ENCODE data around the gene ADGRG6. TPM values are rescaled to one million over a fixed set of nuclear protein-coding genes. Genes with fewer than 3 reads are reported as not detected.
"Not testable (repeated sequence)": the region's sequence is repeated elsewhere in the genome, so short reads cannot be mapped to it uniquely, and the experiment has no call there.

The ADGRG6 gene
- total RNA-seq, 1 experiment from 2014 or later: 2.5 TPM

DNA sequence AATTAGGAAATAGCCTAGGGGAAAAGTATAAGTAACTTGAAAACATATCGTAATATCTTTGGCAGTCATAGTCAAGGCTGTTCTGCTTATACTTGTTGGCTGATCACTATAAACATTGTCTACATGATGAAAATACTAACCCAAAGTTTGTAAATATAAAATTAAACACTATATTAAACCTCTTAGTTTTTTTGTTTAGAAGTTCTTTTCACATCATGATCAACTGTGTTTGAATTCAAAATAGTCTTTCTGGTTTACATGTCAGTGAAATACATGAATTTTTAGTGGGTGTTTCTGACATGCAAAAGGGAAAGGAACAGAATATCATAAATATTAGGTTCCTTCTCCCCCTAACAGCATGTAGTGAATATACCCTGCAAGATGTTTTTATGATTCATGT is 43.5 kb downstream of the ADGRG6 start:
- no peak overlapping the region for H2AK5ac ChIP-seq (ENCODE audit: insufficient read length, low read length)
- H3K27ac ChIP-seq (ENCODE audit: insufficient read length, low read depth, low read length): no peak overlapping the region
- TF ChIP-seq, protein P1, sequence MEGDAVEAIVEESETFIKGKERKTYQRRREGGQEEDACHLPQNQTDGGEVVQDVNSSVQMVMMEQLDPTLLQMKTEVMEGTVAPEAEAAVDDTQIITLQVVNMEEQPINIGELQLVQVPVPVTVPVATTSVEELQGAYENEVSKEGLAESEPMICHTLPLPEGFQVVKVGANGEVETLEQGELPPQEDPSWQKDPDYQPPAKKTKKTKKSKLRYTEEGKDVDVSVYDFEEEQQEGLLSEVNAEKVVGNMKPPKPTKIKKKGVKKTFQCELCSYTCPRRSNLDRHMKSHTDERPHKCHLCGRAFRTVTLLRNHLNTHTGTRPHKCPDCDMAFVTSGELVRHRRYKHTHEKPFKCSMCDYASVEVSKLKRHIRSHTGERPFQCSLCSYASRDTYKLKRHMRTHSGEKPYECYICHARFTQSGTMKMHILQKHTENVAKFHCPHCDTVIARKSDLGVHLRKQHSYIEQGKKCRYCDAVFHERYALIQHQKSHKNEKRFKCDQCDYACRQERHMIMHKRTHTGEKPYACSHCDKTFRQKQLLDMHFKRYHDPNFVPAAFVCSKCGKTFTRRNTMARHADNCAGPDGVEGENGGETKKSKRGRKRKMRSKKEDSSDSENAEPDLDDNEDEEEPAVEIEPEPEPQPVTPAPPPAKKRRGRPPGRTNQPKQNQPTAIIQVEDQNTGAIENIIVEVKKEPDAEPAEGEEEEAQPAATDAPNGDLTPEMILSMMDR (conservative IDR thresholded peaks at IDR 0.05): no peak
- no peak overlapping the region for H3T11ph ChIP-seq (ENCODE audit: low read length)
- H4K20me1 ChIP-seq (ENCODE audit: control insufficient read depth, insufficient read depth, insufficient read length): no peaks in the 10 kb centered on the region
- no peak overlapping the region for H3K18ac ChIP-seq (ENCODE audit: insufficient read length, low read depth, low read length)
- no peak overlapping the region for H3K4ac ChIP-seq (ENCODE audit: low read depth, low read length)
- no peaks in the 10 kb centered on the region for H3K27me3 ChIP-seq (ENCODE audit: insufficient read depth, low read length)
- Mint-ChIP-seq H3K27ac (no peak overlapping the region), H3K36me3 (ENCODE audit: insufficient read depth in 1 of 3, low read depth in 3 of 3) (no peaks in the 10 kb centered on the region), H3K9me3 (no peaks in the 10 kb centered on the region), H3K27me3 (ENCODE audit: low read depth) (no peaks in the 10 kb centered on the region), H3K4me1 (0 out of 4 replicates have a peak, but pooled peaks cover 0 to under 1% of the 10 kb centered on the region in 2 experiments), H3K4me3 (no peak overlapping the region)
- no peaks in the 10 kb centered on the region; the same call in 1 of the 2 replicates for H3K4me1 ChIP-seq (ENCODE audit: insufficient read depth, low read length)
- no peak overlapping the region for H2BK5ac ChIP-seq (ENCODE audit: insufficient read length, low read length)
- H2BK20ac ChIP-seq (ENCODE audit: low read depth, low read length, poor library complexity, severe bottlenecking): no peak overlapping the region
- H3K23me2 ChIP-seq (ENCODE audit: insufficient read length, low read depth, low read length, poor library complexity, severe bottlenecking): no peaks in the 10 kb centered on the region
- no peak overlapping the region for H3K9ac ChIP-seq (ENCODE audit: extremely low read depth, insufficient read length, low read length)
- H3K23ac ChIP-seq (ENCODE audit: insufficient read length, low read depth, low read length): no peak overlapping the region
- no peak overlapping the region for H3K4me2 ChIP-seq (ENCODE audit: insufficient read depth, insufficient read length, low read length)
- no peak overlapping the region for H2BK15ac ChIP-seq (ENCODE audit: low read depth, low read length)
- no peak for DNase-seq
- no peak overlapping the region for H2AFZ ChIP-seq (ENCODE audit: low read length)
- no peak overlapping the region for H3K56ac ChIP-seq (ENCODE audit: insufficient read length, low read depth, low read length)
- no peaks in the 10 kb centered on the region for H3K79me1 ChIP-seq (ENCODE audit: insufficient read depth, low read depth, low read length, poor library complexity, severe bottlenecking)
- H3K79me2 ChIP-seq (ENCODE audit: insufficient read depth, low read length): no peaks in the 10 kb centered on the region
- H4K91ac ChIP-seq (ENCODE audit: insufficient read length, low read depth, low read length): no peak overlapping the region
- H2BK12ac ChIP-seq (ENCODE audit: insufficient read length, low read depth, low read length): no peak overlapping the region
- no peak overlapping the region for H3K14ac ChIP-seq (ENCODE audit: insufficient read depth, low read length)
- WGBS (ENCODE audit: extremely low coverage, insufficient read length, low lambda C conversion rate): no CpG with 5 or more reads among the region's 1 CpG
- H2BK120ac ChIP-seq (ENCODE audit: low read depth, low read length, poor library complexity, severe bottlenecking): no peak overlapping the region
- H4K5ac ChIP-seq (ENCODE audit: insufficient read length, low read depth, low read length): no peak overlapping the region
- no peak overlapping the region for H4K8ac ChIP-seq (replicated peaks; ENCODE audit: insufficient read length, low read depth, low read length)
- no peaks in the 10 kb centered on the region for H3K9me3 ChIP-seq (ENCODE audit: control insufficient read depth, low read depth, low read length)

DNA sequence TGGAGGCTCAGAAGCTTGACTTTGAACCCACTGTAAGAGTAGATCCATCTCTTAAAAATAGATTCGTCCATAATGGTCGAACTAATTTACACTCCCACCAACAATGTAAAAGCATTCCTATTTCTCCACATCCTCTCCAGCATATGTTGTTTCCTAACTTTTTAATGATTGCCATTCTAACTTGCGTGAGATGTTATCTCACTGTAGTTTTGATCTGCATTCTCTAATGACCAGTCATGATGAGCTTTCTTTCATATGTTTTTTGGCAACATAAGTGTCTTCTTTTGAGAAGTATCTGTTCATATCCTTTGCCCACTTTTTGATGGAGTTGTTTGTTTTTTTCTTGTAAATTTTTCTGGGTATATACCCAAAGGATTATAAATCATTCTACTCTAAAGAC is 44.4 kb downstream of the ADGRG6 start:
- H3K79me1 ChIP-seq (ENCODE audit: insufficient read depth, low read depth, low read length, poor library complexity, severe bottlenecking); H3K23me2 ChIP-seq (ENCODE audit: insufficient read length, low read depth, low read length, poor library complexity, severe bottlenecking); H3K36me3 Mint-ChIP-seq (ENCODE audit: insufficient read depth in 1 of 3, low read depth in 3 of 3); H3K9ac ChIP-seq (ENCODE audit: extremely low read depth, insufficient read length, low read length); H4K91ac ChIP-seq (ENCODE audit: insufficient read length, low read depth, low read length); H2AFZ ChIP-seq (ENCODE audit: low read length); H3K18ac ChIP-seq (ENCODE audit: insufficient read length, low read depth, low read length); H3K23ac ChIP-seq (ENCODE audit: insufficient read length, low read depth, low read length); H2BK20ac ChIP-seq (ENCODE audit: low read depth, low read length, poor library complexity, severe bottlenecking); H3T11ph ChIP-seq (ENCODE audit: low read length); H3K79me2 ChIP-seq (ENCODE audit: insufficient read depth, low read length); H4K8ac ChIP-seq (replicated peaks; ENCODE audit: insufficient read length, low read depth, low read length); H2BK5ac ChIP-seq (ENCODE audit: insufficient read length, low read length); H3K27ac Mint-ChIP-seq; H3K4ac ChIP-seq (ENCODE audit: low read depth, low read length); H3K4me1 Mint-ChIP-seq; H3K4me3 Mint-ChIP-seq; H3K27ac ChIP-seq (ENCODE audit: insufficient read length, low read depth, low read length); H2AK5ac ChIP-seq (ENCODE audit: insufficient read length, low read length); H2BK15ac ChIP-seq (ENCODE audit: low read depth, low read length); H3K56ac ChIP-seq (ENCODE audit: insufficient read length, low read depth, low read length); DNase-seq; H3K14ac ChIP-seq (ENCODE audit: insufficient read depth, low read length); H3K9me3 ChIP-seq (ENCODE audit: control insufficient read depth, low read depth, low read length); H3K4me2 ChIP-seq (ENCODE audit: insufficient read depth, insufficient read length, low read length); H2BK12ac ChIP-seq (ENCODE audit: insufficient read length, low read depth, low read length); H2BK120ac ChIP-seq (ENCODE audit: low read depth, low read length, poor library complexity, severe bottlenecking); H3K9me3 Mint-ChIP-seq; H3K4me1 ChIP-seq (ENCODE audit: insufficient read depth, low read length); H4K5ac ChIP-seq (ENCODE audit: insufficient read length, low read depth, low read length); H3K27me3 Mint-ChIP-seq (ENCODE audit: low read depth); H3K27me3 ChIP-seq (ENCODE audit: insufficient read depth, low read length); H4K20me1 ChIP-seq (ENCODE audit: control insufficient read depth, insufficient read depth, insufficient read length): not testable (repeated sequence)
- WGBS (ENCODE audit: extremely low coverage, insufficient read length, low lambda C conversion rate): no CpG with 5 or more reads among the region's 3 CpGs
